ENCODE data around the gene NHSL2. TPM values are rescaled to one million over a fixed set of nuclear protein-coding genes. Genes with fewer than 3 reads are reported as not detected.
A peak's percentile ranks its signal among the peaks of the same experiment; 100 is the strongest.

The NHSL2 gene
- polyA plus RNA-seq, 1 of the 3 experiments (the other 2 are of a cell fraction), result 0.61 TPM

- Histone ChIP-seq H3K4me1 (ENCODE audit: control insufficient read depth in 1 of 2, insufficient read depth in 2 of 2, low read depth in 1 of 2, low read length in 1 of 2) (peaks cover 9 to 54% of the 10 kb centered on the region in 2 experiments; a peak in 3 of 4 replicates), H3K27ac (ENCODE audit: low read depth in 2 of 2, low read length in 1 of 2) (peak overlapping the region in 1 of 2 experiments; percentile 77; a peak in 2 of 4 replicates), H3K9me3 (no peaks in the 10 kb centered on the region), H3K27me3 (ENCODE audit: insufficient read depth) (peaks cover 19% of the 10 kb centered on the region), H3K9me2 (no peaks in the 10 kb centered on the region), H3K36me3 (replicated peaks in 1 of 2; ENCODE audit: control insufficient read depth in 1 of 2, insufficient read depth in 2 of 2, low read length in 1 of 2) (no peaks in the 10 kb centered on the region), H3K4me2 (peak overlapping the region; percentile 77; the same call in 1 of the 2 replicates), H3F3A (replicated peaks; ENCODE audit: insufficient read depth) (no peaks in the 10 kb centered on the region), H2AFZ (ENCODE audit: low read depth) (0 out of 2 replicates have a peak overlapping the region, but pooled peaks have one; percentile 79), H3K9ac (no peak overlapping the region), H3K79me2 (ENCODE audit: insufficient read depth) (no peaks in the 10 kb centered on the region), H4K20me1 (ENCODE audit: insufficient read depth) (no peaks in the 10 kb centered on the region), H3K4me3 (ENCODE audit: low read depth in 2 of 2, low read length in 1 of 2) (peak overlapping the region; percentile 48 to 60; a peak in 3 of 4 replicates)
- CTCF ChIA-PET, result interaction anchor here (0.9 to 15.8 kb wide), 7 partner anchors 11 to 132 kb away, joined by 3 to 257 read pairs (median 4); no protein-coding TSS in a partner anchor
- WGBS (ENCODE audit: low lambda C conversion rate), result 46% methylated on average over 22 of the region's 30 CpGs
- POLR2A ChIA-PET, result interaction anchor here (0.6 to 2.4 kb wide), 13 partner anchors 36 to 146 kb away, joined by 3 to 22 read pairs (median 5); partner anchors contain the start of genes PIN4 and RPS4X
- TF ChIP-seq, protein P1, sequence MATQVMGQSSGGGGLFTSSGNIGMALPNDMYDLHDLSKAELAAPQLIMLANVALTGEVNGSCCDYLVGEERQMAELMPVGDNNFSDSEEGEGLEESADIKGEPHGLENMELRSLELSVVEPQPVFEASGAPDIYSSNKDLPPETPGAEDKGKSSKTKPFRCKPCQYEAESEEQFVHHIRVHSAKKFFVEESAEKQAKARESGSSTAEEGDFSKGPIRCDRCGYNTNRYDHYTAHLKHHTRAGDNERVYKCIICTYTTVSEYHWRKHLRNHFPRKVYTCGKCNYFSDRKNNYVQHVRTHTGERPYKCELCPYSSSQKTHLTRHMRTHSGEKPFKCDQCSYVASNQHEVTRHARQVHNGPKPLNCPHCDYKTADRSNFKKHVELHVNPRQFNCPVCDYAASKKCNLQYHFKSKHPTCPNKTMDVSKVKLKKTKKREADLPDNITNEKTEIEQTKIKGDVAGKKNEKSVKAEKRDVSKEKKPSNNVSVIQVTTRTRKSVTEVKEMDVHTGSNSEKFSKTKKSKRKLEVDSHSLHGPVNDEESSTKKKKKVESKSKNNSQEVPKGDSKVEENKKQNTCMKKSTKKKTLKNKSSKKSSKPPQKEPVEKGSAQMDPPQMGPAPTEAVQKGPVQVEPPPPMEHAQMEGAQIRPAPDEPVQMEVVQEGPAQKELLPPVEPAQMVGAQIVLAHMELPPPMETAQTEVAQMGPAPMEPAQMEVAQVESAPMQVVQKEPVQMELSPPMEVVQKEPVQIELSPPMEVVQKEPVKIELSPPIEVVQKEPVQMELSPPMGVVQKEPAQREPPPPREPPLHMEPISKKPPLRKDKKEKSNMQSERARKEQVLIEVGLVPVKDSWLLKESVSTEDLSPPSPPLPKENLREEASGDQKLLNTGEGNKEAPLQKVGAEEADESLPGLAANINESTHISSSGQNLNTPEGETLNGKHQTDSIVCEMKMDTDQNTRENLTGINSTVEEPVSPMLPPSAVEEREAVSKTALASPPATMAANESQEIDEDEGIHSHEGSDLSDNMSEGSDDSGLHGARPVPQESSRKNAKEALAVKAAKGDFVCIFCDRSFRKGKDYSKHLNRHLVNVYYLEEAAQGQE (IDR thresholded peaks at IDR 0.05; ENCODE audit: low read depth, low read length), result no peak
- no peak for TF ChIP-seq JUND (IDR thresholded peaks at IDR 0.05)
- TF ChIP-seq FOXJ3 (CRISPR knock-in tag; IDR thresholded peaks at IDR 0.05), result no peak
- TF ChIP-seq RCOR1 (IDR thresholded peaks at IDR 0.05; ENCODE audit: low read length), result no peak
- no peak for TF ChIP-seq MEF2A (IDR thresholded peaks at IDR 0.05; ENCODE audit: borderline replicate concordance, low read depth)
- TF ChIP-seq ELF1 (IDR thresholded peaks at IDR 0.05), result no peak
- TF ChIP-seq PBX3 (IDR thresholded peaks at IDR 0.05), result no peak
- TF ChIP-seq USF2 (IDR thresholded peaks at IDR 0.05; ENCODE audit: borderline replicate concordance, low read depth, low read length), result no peak
- TF ChIP-seq, protein P2, sequence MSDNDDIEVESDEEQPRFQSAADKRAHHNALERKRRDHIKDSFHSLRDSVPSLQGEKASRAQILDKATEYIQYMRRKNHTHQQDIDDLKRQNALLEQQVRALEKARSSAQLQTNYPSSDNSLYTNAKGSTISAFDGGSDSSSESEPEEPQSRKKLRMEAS (IDR thresholded peaks at IDR 0.05; ENCODE audit: low read depth), result no peak
- TF ChIP-seq CHD2 (IDR thresholded peaks at IDR 0.05; ENCODE audit: low read length, partially characterized antibody), result no peak
- TF ChIP-seq, protein P3, sequence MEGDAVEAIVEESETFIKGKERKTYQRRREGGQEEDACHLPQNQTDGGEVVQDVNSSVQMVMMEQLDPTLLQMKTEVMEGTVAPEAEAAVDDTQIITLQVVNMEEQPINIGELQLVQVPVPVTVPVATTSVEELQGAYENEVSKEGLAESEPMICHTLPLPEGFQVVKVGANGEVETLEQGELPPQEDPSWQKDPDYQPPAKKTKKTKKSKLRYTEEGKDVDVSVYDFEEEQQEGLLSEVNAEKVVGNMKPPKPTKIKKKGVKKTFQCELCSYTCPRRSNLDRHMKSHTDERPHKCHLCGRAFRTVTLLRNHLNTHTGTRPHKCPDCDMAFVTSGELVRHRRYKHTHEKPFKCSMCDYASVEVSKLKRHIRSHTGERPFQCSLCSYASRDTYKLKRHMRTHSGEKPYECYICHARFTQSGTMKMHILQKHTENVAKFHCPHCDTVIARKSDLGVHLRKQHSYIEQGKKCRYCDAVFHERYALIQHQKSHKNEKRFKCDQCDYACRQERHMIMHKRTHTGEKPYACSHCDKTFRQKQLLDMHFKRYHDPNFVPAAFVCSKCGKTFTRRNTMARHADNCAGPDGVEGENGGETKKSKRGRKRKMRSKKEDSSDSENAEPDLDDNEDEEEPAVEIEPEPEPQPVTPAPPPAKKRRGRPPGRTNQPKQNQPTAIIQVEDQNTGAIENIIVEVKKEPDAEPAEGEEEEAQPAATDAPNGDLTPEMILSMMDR (IDR thresholded peaks at IDR 0.05), result no peak
- TF ChIP-seq FOSL2 (IDR thresholded peaks at IDR 0.05; ENCODE audit: borderline replicate concordance, low read depth), result no peak
- DNase-seq, result no peak
Observed at GRCh38 chrX:72130762-72131250, 220.2 kb downstream of the NHSL2 start.
